GM23338 (cell line): ENCODE measurements around the gene C19orf25.

Experiments used
- CREB1 ChIP-seq: fragments of 250-450 bp; sonication (Bioruptor Pico); IDR thresholded peaks from 2 replicates; pipeline ENCODE4 v1.5.0; 2020; ENCODE audit warnings: low read depth, mild to moderate bottlenecking, moderate library complexity
- EZH2 ChIP-seq: fragments of 200-600 bp; sonication (generic); IDR thresholded peaks from one replicate; pipeline ENCODE4 v1.8.0; 2017; ENCODE audit warnings: antibody characterized with exemption, mild to moderate bottlenecking, low read depth; ENCODE audit not compliant: unreplicated experiment
- EZH2phosphoT487 ChIP-seq: fragments of 200-600 bp; sonication (generic); IDR thresholded peaks from one replicate; pipeline ENCODE4 v1.8.1; 2018; ENCODE audit warnings: antibody characterized with exemption; ENCODE audit not compliant: unreplicated experiment
- JUNB ChIP-seq: IDR thresholded peaks from one replicate; pipeline ENCODE4 v1.6.1; 2016; ENCODE audit warnings: antibody characterized with exemption; ENCODE audit not compliant: unreplicated experiment
- NANOG ChIP-seq: IDR thresholded peaks from 2 replicates; pipeline ENCODE4 v1.6.1; 2016; ENCODE audit warnings: antibody characterized with exemption, borderline replicate concordance
- POLR2AphosphoS5 ChIP-seq: IDR thresholded peaks from 2 replicates; pipeline ENCODE4 v1.6.1; 2016; ENCODE audit warnings: antibody characterized with exemption, low read depth
- STAT1 ChIP-seq: IDR thresholded peaks from one replicate; pipeline ENCODE4 v1.6.1; 2016; ENCODE audit warnings: antibody characterized with exemption; ENCODE audit not compliant: unreplicated experiment
- ZNF114 ChIP-seq: fragments of 250-450 bp; sonication (Bioruptor Pico); IDR thresholded peaks from 2 replicates; pipeline ENCODE4 v1.5.0; 2020; ENCODE audit warnings: mild to moderate bottlenecking, moderate library complexity
- ZNF331 ChIP-seq: fragments of 250-450 bp; sonication (Bioruptor Pico); IDR thresholded peaks from 2 replicates; pipeline ENCODE4 v1.5.0; 2020; ENCODE audit warnings: low read depth, mild to moderate bottlenecking, moderate library complexity
- TF ChIP-seq, protein P1 (sequence below): IDR thresholded peaks from 2 replicates; pipeline ENCODE4 v1.6.1; 2016; ENCODE audit warnings: antibody characterized with exemption
- TF ChIP-seq, protein P2 (sequence below): IDR thresholded peaks from one replicate; pipeline ENCODE4 v1.6.1; 2018; ENCODE audit warnings: antibody characterized with exemption; ENCODE audit not compliant: unreplicated experiment
- TF ChIP-seq, protein P3 (sequence below), 2 experiments: fragments of 200-600 bp in 1 of 2; sonication (generic) in 1 of 2; conservative IDR thresholded peaks; 2 replicates each; pipeline versions ENCODE4 v1.5.1 to v1.6.1; 2016 to 2017; ENCODE audit warnings: antibody characterized with exemption in 2 of 2, low read depth in 2 of 2, mild to moderate bottlenecking in 2 of 2, moderate library complexity in 1 of 2
- TF ChIP-seq, protein P4 (sequence below): fragments of 250-450 bp; sonication (Bioruptor Pico); IDR thresholded peaks from 2 replicates; pipeline ENCODE4 v1.5.0; 2020; ENCODE audit warnings: mild to moderate bottlenecking, moderate library complexity

DNA sequence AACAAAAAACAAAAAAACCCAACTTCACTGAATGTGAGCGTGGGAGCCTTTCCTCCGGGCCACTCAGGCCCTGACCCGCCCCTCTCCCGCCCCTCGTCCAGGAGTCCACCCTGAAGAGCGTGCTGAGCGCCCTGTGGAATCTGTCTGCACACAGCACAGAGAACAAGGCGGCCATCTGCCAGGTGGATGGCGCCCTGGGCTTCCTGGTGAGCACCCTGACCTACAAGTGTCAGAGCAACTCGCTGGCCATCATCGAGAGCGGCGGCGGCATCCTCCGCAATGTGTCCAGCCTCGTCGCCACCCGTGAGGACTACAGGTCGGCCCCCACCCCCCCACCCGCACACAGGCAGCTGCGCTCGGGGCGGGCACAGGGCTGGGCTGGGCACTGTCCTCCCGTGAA, 17.2 kb downstream of the C19orf25 start:
- TF ChIP-seq POLR2AphosphoS5 (no peak), ZNF331 (CRISPR knock-in tag) (no peak), EZH2 (no peak), CREB1 (CRISPR knock-in tag) (no peak), ZNF114 (CRISPR knock-in tag) (no peak), EZH2phosphoT487 (no peak), JUNB (no peak), NANOG (no peak), STAT1 (no peak)
- TF ChIP-seq, protein P1, sequence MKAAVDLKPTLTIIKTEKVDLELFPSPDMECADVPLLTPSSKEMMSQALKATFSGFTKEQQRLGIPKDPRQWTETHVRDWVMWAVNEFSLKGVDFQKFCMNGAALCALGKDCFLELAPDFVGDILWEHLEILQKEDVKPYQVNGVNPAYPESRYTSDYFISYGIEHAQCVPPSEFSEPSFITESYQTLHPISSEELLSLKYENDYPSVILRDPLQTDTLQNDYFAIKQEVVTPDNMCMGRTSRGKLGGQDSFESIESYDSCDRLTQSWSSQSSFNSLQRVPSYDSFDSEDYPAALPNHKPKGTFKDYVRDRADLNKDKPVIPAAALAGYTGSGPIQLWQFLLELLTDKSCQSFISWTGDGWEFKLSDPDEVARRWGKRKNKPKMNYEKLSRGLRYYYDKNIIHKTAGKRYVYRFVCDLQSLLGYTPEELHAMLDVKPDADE = no peak
- TF ChIP-seq, protein P2, sequence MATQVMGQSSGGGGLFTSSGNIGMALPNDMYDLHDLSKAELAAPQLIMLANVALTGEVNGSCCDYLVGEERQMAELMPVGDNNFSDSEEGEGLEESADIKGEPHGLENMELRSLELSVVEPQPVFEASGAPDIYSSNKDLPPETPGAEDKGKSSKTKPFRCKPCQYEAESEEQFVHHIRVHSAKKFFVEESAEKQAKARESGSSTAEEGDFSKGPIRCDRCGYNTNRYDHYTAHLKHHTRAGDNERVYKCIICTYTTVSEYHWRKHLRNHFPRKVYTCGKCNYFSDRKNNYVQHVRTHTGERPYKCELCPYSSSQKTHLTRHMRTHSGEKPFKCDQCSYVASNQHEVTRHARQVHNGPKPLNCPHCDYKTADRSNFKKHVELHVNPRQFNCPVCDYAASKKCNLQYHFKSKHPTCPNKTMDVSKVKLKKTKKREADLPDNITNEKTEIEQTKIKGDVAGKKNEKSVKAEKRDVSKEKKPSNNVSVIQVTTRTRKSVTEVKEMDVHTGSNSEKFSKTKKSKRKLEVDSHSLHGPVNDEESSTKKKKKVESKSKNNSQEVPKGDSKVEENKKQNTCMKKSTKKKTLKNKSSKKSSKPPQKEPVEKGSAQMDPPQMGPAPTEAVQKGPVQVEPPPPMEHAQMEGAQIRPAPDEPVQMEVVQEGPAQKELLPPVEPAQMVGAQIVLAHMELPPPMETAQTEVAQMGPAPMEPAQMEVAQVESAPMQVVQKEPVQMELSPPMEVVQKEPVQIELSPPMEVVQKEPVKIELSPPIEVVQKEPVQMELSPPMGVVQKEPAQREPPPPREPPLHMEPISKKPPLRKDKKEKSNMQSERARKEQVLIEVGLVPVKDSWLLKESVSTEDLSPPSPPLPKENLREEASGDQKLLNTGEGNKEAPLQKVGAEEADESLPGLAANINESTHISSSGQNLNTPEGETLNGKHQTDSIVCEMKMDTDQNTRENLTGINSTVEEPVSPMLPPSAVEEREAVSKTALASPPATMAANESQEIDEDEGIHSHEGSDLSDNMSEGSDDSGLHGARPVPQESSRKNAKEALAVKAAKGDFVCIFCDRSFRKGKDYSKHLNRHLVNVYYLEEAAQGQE = no peak
- TF ChIP-seq, protein P3, sequence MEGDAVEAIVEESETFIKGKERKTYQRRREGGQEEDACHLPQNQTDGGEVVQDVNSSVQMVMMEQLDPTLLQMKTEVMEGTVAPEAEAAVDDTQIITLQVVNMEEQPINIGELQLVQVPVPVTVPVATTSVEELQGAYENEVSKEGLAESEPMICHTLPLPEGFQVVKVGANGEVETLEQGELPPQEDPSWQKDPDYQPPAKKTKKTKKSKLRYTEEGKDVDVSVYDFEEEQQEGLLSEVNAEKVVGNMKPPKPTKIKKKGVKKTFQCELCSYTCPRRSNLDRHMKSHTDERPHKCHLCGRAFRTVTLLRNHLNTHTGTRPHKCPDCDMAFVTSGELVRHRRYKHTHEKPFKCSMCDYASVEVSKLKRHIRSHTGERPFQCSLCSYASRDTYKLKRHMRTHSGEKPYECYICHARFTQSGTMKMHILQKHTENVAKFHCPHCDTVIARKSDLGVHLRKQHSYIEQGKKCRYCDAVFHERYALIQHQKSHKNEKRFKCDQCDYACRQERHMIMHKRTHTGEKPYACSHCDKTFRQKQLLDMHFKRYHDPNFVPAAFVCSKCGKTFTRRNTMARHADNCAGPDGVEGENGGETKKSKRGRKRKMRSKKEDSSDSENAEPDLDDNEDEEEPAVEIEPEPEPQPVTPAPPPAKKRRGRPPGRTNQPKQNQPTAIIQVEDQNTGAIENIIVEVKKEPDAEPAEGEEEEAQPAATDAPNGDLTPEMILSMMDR (conservative IDR thresholded peaks at IDR 0.05; ENCODE audit: low read depth in 2 of 2) = no peak
- TF ChIP-seq, protein P4, sequence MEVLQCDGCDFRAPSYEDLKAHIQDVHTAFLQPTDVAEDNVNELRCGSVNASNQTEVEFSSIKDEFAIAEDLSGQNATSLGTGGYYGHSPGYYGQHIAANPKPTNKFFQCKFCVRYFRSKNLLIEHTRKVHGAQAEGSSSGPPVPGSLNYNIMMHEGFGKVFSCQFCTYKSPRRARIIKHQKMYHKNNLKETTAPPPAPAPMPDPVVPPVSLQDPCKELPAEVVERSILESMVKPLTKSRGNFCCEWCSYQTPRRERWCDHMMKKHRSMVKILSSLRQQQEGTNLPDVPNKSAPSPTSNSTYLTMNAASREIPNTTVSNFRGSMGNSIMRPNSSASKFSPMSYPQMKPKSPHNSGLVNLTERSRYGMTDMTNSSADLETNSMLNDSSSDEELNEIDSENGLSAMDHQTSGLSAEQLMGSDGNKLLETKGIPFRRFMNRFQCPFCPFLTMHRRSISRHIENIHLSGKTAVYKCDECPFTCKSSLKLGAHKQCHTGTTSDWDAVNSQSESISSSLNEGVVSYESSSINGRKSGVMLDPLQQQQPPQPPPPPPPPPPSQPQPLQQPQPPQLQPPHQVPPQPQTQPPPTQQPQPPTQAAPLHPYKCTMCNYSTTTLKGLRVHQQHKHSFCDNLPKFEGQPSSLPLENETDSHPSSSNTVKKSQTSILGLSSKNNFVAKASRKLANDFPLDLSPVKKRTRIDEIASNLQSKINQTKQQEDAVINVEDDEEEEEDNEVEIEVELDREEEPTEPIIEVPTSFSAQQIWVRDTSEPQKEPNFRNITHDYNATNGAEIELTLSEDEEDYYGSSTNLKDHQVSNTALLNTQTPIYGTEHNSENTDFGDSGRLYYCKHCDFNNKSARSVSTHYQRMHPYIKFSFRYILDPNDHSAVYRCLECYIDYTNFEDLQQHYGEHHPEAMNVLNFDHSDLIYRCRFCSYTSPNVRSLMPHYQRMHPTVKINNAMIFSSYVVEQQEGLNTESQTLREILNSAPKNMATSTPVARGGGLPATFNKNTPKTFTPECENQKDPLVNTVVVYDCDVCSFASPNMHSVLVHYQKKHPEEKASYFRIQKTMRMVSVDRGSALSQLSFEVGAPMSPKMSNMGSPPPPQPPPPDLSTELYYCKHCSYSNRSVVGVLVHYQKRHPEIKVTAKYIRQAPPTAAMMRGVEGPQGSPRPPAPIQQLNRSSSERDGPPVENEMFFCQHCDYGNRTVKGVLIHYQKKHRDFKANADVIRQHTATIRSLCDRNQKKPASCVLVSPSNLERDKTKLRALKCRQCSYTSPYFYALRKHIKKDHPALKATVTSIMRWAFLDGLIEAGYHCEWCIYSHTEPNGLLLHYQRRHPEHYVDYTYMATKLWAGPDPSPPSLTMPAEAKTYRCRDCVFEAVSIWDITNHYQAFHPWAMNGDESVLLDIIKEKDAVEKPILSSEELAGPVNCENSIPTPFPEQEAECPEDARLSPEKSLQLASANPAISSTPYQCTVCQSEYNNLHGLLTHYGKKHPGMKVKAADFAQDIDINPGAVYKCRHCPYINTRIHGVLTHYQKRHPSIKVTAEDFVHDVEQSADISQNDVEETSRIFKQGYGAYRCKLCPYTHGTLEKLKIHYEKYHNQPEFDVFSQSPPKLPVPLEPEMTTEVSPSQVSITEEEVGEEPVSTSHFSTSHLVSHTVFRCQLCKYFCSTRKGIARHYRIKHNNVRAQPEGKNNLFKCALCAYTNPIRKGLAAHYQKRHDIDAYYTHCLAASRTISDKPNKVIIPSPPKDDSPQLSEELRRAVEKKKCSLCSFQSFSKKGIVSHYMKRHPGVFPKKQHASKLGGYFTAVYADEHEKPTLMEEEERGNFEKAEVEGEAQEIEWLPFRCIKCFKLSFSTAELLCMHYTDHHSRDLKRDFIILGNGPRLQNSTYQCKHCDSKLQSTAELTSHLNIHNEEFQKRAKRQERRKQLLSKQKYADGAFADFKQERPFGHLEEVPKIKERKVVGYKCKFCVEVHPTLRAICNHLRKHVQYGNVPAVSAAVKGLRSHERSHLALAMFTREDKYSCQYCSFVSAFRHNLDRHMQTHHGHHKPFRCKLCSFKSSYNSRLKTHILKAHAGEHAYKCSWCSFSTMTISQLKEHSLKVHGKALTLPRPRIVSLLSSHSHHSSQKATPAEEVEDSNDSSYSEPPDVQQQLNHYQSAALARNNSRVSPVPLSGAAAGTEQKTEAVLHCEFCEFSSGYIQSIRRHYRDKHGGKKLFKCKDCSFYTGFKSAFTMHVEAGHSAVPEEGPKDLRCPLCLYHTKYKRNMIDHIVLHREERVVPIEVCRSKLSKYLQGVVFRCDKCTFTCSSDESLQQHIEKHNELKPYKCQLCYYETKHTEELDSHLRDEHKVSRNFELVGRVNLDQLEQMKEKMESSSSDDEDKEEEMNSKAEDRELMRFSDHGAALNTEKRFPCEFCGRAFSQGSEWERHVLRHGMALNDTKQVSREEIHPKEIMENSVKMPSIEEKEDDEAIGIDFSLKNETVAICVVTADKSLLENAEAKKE (CRISPR knock-in tag) = no peak
